Spleen (tissue), 7 donors: ENCODE measurements around the gene CDH13.

Experiments used
- CTCF ChIP-seq, 11 experiments: fragments of 200-600 bp in 7 of 11; fragments of 450-650 bp in 4 of 11; sonication (generic) in 4 of 11; IDR thresholded peaks in 8 of 11; conservative IDR thresholded peaks in 3 of 11; 1 replicate in 7 of 11; 2 replicates in 4 of 11; pipeline versions ENCODE4 v1.4.0 to v1.8.0; 2016 to 2021; ENCODE audit warnings: antibody characterized with exemption in 11 of 11, inconsistent platforms in 4 of 11, mild to moderate bottlenecking in 1 of 11
- POLR2AphosphoS5 ChIP-seq, 3 donors: sonication (generic); formaldehyde crosslinking; IDR thresholded peaks; one replicate each; pipeline ENCODE4 v1.5.1; 2017; ENCODE audit warnings: antibody characterized with exemption in 3 of 3
- donor health status: DM: no; HTN: no; CAD: no; lungs with moderate emphysema.
- donor health status: DM: no; HTN: no; CAD: no.
- donor health status: DM: no; HTN: no; CAD: no.

- TF ChIP-seq CTCF (IDR thresholded peaks at IDR 0.05 in 8 of 11, conservative IDR thresholded peaks at IDR 0.05 in 3 of 11) (no peak), POLR2AphosphoS5 (IDR thresholded peaks at IDR 0.05) (no peak)
Observed at GRCh38 chr16:82891918-82892317, 265.1 kb downstream of the CDH13 start.
